PFSK-1 (cell line): Measurements from ENCODE around the gene DNPEP.

Source experiments
- FOXP2 ChIP-seq: optimal IDR thresholded peaks from 2 replicates; pipeline ENCODE3; 2011; ENCODE audit warnings: borderline replicate concordance, control low read depth, inconsistent platforms; ENCODE audit not compliant: insufficient read depth; ENCODE audit errors: extremely low read length, extremely low read depth
- POLR2AphosphoS5 ChIP-seq: IDR thresholded peaks from 2 replicates; pipeline ENCODE4 v1.6.1; 2012; ENCODE audit warnings: low read depth, mild to moderate bottlenecking, control low read depth, low read length, moderate library complexity
- REST ChIP-seq, 2 experiments: IDR thresholded peaks; 2 replicates each; pipeline versions ENCODE4 v1.6.1 to v1.8.0; 2011 to 2012; ENCODE audit warnings: low read depth in 2 of 2, low read length in 2 of 2, control low read depth in 1 of 2, inconsistent platforms in 1 of 2, mild to moderate bottlenecking in 1 of 2, moderate library complexity in 1 of 2; ENCODE audit not compliant: insufficient read depth in 1 of 2
- SIN3A ChIP-seq: IDR thresholded peaks from 2 replicates; pipeline ENCODE4 v1.6.1; 2012; ENCODE audit warnings: mild to moderate bottlenecking, low read length, moderate library complexity, borderline replicate concordance; ENCODE audit not compliant: insufficient read depth
- TAF1 ChIP-seq: IDR thresholded peaks from 2 replicates; pipeline ENCODE4 v1.6.1; 2012; ENCODE audit warnings: low read length, control low read depth, borderline replicate concordance; ENCODE audit not compliant: insufficient read depth

DNPEP gene

GRCh38 chr2:219358170-219359075 lies 29.3 kb downstream of the DNPEP start:
- TF ChIP-seq FOXP2 (no peak), SIN3A (no peak), POLR2AphosphoS5 (no peak), REST (IDR thresholded peaks at IDR 0.05; ENCODE audit: insufficient read depth in 1 of 2, low read depth in 2 of 2, low read length in 2 of 2) (no peak)

- no peak for TF ChIP-seq REST (IDR thresholded peaks at IDR 0.05; ENCODE audit: insufficient read depth in 1 of 2, low read depth in 2 of 2, low read length in 2 of 2)
- TF ChIP-seq TAF1, result no peak
- TF ChIP-seq SIN3A, result no peak
Observed at GRCh38 chr2:219356834-219357233, 30.9 kb downstream of the DNPEP start.

GRCh38 chr2:219354582-219354981 lies 33.1 kb downstream of the DNPEP start:
- TF ChIP-seq REST (IDR thresholded peaks at IDR 0.05; ENCODE audit: insufficient read depth in 1 of 2, low read depth in 2 of 2, low read length in 2 of 2) (no peak), SIN3A (no peak), TAF1 (no peak), FOXP2 (no peak), POLR2AphosphoS5 (no peak)

- no peak for TF ChIP-seq FOXP2
- no peak for TF ChIP-seq REST (IDR thresholded peaks at IDR 0.05; ENCODE audit: insufficient read depth in 1 of 2, low read depth in 2 of 2, low read length in 2 of 2)
- no peak for TF ChIP-seq SIN3A
- TF ChIP-seq TAF1, result no peak
- TF ChIP-seq POLR2AphosphoS5, result no peak
Observed at GRCh38 chr2:219353129-219353528, 34.6 kb downstream of the DNPEP start.
